Mammary epithelial cell (primary cell): ENCODE results near the gene OR10D3.

Experiments used
- CTCF ChIP-seq, 2 donors: IDR thresholded peaks in 1 of 2; conservative IDR thresholded peaks in 1 of 2; 2 replicates each; pipeline ENCODE4 v1.5.1; 2011 to 2012; ENCODE audit warnings: inconsistent platforms in 2 of 2, low read length in 2 of 2, mild to moderate bottlenecking in 2 of 2, control low read depth in 1 of 2, low read depth in 1 of 2; ENCODE audit not compliant: insufficient read depth in 1 of 2; ENCODE audit errors: extremely low read depth in 1 of 2
- EZH2 ChIP-seq: IDR thresholded peaks from 2 replicates; pipeline ENCODE4 v1.6.1; 2012; ENCODE audit warnings: low read length, inconsistent platforms, borderline replicate concordance

- TF ChIP-seq EZH2, result no peak
- no peak for TF ChIP-seq CTCF (conservative IDR thresholded peaks at IDR 0.05 in 1 of 2, IDR thresholded peaks at IDR 0.05 in 1 of 2; ENCODE audit: extremely low read depth in 1 of 2, insufficient read depth in 1 of 2, low read depth in 1 of 2, low read length in 2 of 2)
These were observed 6.0 kb upstream of the OR10D3 start for GRCh38 chr11:124176925-124177715.
